22Rv1 (cell line): ENCODE data around the gene RNF213.
"Not testable (repeated sequence)": the region's sequence is repeated elsewhere in the genome, so short reads cannot be mapped to it uniquely, and the experiment has no call there.

Source experiments
- H3K27ac ChIP-seq: fragments of 450-650 bp; 2 replicates; pipeline ENCODE4 v1.5.1; 2017
- CTCF ChIP-seq: fragments of 450-650 bp; IDR thresholded peaks from 2 replicates; pipeline ENCODE4 v1.5.1; 2017; ENCODE audit warnings: mild to moderate bottlenecking
- ZFX ChIP-seq: fragments of 450-650 bp; IDR thresholded peaks from 2 replicates; pipeline ENCODE4 v1.6.1; 2017; ENCODE audit warnings: antibody characterized with exemption, borderline replicate concordance

Gene RNF213

GRCh38 chr17:80396157-80397033 lies 135.7 kb downstream of the RNF213 start:
- H3K27ac ChIP-seq: no peak overlapping the region
- TF ChIP-seq CTCF (no peak), ZFX (no peak)

- TF ChIP-seq CTCF (no peak), ZFX (no peak)
- H3K27ac ChIP-seq: no peak overlapping the region
Measured at GRCh38 chr17:80397034-80397387, 136.4 kb downstream of the RNF213 start.

GRCh38 chr17:80397686-80398085 lies 137.0 kb downstream of the RNF213 start:
- no peak overlapping the region for H3K27ac ChIP-seq
- TF ChIP-seq CTCF: no peak
- no peak for TF ChIP-seq ZFX

- H3K27ac ChIP-seq: not testable (repeated sequence)
Measured at GRCh38 chr17:80401086-80401485, 140.4 kb downstream of the RNF213 start.

- H3K27ac ChIP-seq: not testable (repeated sequence)
Measured at GRCh38 chr17:80402102-80402501, 141.4 kb downstream of the RNF213 start.

- no peak overlapping the region for H3K27ac ChIP-seq
- TF ChIP-seq ZFX (no peak), CTCF (no peak)
Measured at GRCh38 chr17:80402959-80403358, 142.3 kb downstream of the RNF213 start.

- no peak for TF ChIP-seq ZFX
- no peak for TF ChIP-seq CTCF
- no peak overlapping the region for H3K27ac ChIP-seq
Measured at GRCh38 chr17:80406146-80406545, 145.5 kb downstream of the RNF213 start.

- not testable (repeated sequence) for H3K27ac ChIP-seq
Measured at GRCh38 chr17:80407917-80408316, 147.3 kb downstream of the RNF213 start.

- TF ChIP-seq CTCF: no peak
- no peak for TF ChIP-seq ZFX
- no peak overlapping the region for H3K27ac ChIP-seq
Measured at GRCh38 chr17:80408872-80409271, 148.2 kb downstream of the RNF213 start.
